Measurements from ENCODE around the gene KLK5.

DNA sequence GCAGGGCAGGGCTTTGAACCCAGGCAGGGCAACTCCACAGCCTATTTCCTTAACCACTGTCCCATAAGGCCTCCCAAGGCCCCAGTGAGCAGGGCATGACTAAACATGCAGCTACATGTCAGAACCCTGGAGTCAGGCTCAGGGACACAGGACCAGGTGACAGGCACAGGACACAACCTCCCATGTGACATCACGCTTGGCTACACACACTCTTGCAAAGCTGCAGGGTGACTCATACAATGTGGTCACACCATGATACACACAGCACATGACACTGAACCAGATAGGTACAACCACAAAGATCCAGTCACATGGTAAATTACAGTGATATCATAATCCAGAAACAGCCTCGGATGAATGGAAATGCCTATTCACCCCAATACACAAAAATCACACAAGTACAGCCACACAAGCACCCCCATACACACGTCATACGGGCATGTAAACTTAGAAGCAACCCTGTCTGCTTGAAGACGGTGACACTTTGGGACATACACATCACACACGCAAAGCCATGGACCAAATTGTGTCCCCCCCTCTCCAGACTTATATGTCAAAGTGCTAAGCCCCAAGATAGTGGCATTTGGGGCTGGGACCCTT, 56.1 kb downstream of the KLK5 start:
- TF ChIP-seq, protein P1, sequence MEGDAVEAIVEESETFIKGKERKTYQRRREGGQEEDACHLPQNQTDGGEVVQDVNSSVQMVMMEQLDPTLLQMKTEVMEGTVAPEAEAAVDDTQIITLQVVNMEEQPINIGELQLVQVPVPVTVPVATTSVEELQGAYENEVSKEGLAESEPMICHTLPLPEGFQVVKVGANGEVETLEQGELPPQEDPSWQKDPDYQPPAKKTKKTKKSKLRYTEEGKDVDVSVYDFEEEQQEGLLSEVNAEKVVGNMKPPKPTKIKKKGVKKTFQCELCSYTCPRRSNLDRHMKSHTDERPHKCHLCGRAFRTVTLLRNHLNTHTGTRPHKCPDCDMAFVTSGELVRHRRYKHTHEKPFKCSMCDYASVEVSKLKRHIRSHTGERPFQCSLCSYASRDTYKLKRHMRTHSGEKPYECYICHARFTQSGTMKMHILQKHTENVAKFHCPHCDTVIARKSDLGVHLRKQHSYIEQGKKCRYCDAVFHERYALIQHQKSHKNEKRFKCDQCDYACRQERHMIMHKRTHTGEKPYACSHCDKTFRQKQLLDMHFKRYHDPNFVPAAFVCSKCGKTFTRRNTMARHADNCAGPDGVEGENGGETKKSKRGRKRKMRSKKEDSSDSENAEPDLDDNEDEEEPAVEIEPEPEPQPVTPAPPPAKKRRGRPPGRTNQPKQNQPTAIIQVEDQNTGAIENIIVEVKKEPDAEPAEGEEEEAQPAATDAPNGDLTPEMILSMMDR (IDR thresholded peaks at IDR 0.05; ENCODE audit: low read length) = no peak
- TF ChIP-seq EZH2 (optimal IDR thresholded peaks at IDR 0.05; ENCODE audit: low read depth, low read length) = no peak

Measured in MM.1S (cell line).